ENCODE measurements around the gene CTXND1. TPM values are rescaled to one million over a fixed set of nuclear protein-coding genes. Genes with fewer than 3 reads are reported as not detected.

The CTXND1 gene
- total RNA-seq, 1 experiment from 2014 or later, result not detected

DNA sequence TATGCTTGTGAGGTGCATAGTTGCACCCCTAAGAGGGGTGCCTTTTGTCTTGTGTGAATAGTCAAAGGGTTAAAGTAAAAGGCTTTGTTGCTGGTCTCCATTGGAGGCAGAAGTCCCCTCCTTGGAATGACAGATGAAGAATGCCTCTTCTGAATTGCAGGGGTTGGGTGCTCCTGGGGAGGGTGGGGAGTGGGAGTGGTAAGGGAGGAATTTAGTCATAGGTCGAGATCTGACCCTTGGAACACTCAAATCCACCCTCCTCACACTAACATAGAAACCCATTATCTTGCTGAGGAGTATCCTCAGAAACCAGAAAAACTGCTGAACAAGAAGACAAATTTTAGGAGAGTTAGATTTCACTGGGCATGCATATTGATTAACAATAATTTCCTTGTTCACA is 4.7 kb downstream of the CTXND1 start:
- Histone ChIP-seq H3K79me2 (ENCODE audit: insufficient read depth, low read length) (no peaks in the 10 kb centered on the region), H2AFZ (ENCODE audit: low read length) (no peak overlapping the region), H3K4me2 (ENCODE audit: insufficient read depth, insufficient read length, low read length) (no peak overlapping the region), H2BK5ac (ENCODE audit: insufficient read length, low read length) (no peak overlapping the region), H3K27ac (ENCODE audit: insufficient read length, low read depth, low read length) (no peak overlapping the region), H3K9ac (ENCODE audit: extremely low read depth, insufficient read length, low read length) (no peak overlapping the region), H2AK5ac (ENCODE audit: insufficient read length, low read length) (no peak overlapping the region), H4K91ac (ENCODE audit: insufficient read length, low read depth, low read length) (no peak overlapping the region), H2BK15ac (ENCODE audit: low read depth, low read length) (no peak overlapping the region), H3K18ac (ENCODE audit: insufficient read length, low read depth, low read length) (no peak overlapping the region), H2BK20ac (ENCODE audit: low read depth, low read length, poor library complexity, severe bottlenecking) (no peak overlapping the region), H3K23me2 (ENCODE audit: insufficient read length, low read depth, low read length, poor library complexity, severe bottlenecking) (no peaks in the 10 kb centered on the region), H3K56ac (ENCODE audit: insufficient read length, low read depth, low read length) (no peak overlapping the region), H3K4ac (ENCODE audit: low read depth, low read length) (no peak overlapping the region), H3K79me1 (ENCODE audit: insufficient read depth, low read depth, low read length, poor library complexity, severe bottlenecking) (no peaks in the 10 kb centered on the region), H3K23ac (ENCODE audit: insufficient read length, low read depth, low read length) (no peak overlapping the region), H3K14ac (ENCODE audit: insufficient read depth, low read length) (no peak overlapping the region), H3T11ph (ENCODE audit: low read length) (no peak overlapping the region), H4K5ac (ENCODE audit: insufficient read length, low read depth, low read length) (no peak overlapping the region), H4K8ac (replicated peaks; ENCODE audit: insufficient read length, low read depth, low read length) (no peak overlapping the region), H4K20me1 (ENCODE audit: control insufficient read depth, insufficient read depth, insufficient read length) (no peaks in the 10 kb centered on the region), H2BK120ac (ENCODE audit: low read depth, low read length, poor library complexity, severe bottlenecking) (no peak overlapping the region), H2BK12ac (ENCODE audit: insufficient read length, low read depth, low read length) (no peak overlapping the region), H3K4me1 (ENCODE audit: insufficient read depth, low read length) (no peaks in the 10 kb centered on the region), H3K27me3 (ENCODE audit: insufficient read depth, low read length) (peaks cover 13% of the 10 kb centered on the region; the same call in 1 of the 2 replicates), H3K9me3 (ENCODE audit: control insufficient read depth, low read depth, low read length) (no peaks in the 10 kb centered on the region)
- Mint-ChIP-seq H3K27ac (no peak overlapping the region), H3K36me3 (ENCODE audit: insufficient read depth in 1 of 3, low read depth in 3 of 3) (no peaks in the 10 kb centered on the region), H3K4me1 (peaks cover 12 to 21% of the 10 kb centered on the region in 2 experiments), H3K27me3 (ENCODE audit: low read depth) (peaks cover 63% of the 10 kb centered on the region), H3K9me3 (no peaks in the 10 kb centered on the region; a peak in 1 of 5 replicates), H3K4me3 (no peak overlapping the region)
- TF ChIP-seq, protein P1, sequence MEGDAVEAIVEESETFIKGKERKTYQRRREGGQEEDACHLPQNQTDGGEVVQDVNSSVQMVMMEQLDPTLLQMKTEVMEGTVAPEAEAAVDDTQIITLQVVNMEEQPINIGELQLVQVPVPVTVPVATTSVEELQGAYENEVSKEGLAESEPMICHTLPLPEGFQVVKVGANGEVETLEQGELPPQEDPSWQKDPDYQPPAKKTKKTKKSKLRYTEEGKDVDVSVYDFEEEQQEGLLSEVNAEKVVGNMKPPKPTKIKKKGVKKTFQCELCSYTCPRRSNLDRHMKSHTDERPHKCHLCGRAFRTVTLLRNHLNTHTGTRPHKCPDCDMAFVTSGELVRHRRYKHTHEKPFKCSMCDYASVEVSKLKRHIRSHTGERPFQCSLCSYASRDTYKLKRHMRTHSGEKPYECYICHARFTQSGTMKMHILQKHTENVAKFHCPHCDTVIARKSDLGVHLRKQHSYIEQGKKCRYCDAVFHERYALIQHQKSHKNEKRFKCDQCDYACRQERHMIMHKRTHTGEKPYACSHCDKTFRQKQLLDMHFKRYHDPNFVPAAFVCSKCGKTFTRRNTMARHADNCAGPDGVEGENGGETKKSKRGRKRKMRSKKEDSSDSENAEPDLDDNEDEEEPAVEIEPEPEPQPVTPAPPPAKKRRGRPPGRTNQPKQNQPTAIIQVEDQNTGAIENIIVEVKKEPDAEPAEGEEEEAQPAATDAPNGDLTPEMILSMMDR (conservative IDR thresholded peaks at IDR 0.05), result no peak
- DNase-seq, result no peak
- WGBS (ENCODE audit: extremely low coverage, insufficient read length, low lambda C conversion rate), result no CpG with 5 or more reads among the region's 1 CpG
